GM18520 (cell line): ENCODE measurements around the gene C10orf120.

Experiments used
- ATAC-seq: cut with Tn5 transposase; IDR thresholded peaks from one replicate; pipeline ENCODE4 v1.9.1; 2021; ENCODE audit not compliant: unreplicated experiment

Gene C10orf120

DNA sequence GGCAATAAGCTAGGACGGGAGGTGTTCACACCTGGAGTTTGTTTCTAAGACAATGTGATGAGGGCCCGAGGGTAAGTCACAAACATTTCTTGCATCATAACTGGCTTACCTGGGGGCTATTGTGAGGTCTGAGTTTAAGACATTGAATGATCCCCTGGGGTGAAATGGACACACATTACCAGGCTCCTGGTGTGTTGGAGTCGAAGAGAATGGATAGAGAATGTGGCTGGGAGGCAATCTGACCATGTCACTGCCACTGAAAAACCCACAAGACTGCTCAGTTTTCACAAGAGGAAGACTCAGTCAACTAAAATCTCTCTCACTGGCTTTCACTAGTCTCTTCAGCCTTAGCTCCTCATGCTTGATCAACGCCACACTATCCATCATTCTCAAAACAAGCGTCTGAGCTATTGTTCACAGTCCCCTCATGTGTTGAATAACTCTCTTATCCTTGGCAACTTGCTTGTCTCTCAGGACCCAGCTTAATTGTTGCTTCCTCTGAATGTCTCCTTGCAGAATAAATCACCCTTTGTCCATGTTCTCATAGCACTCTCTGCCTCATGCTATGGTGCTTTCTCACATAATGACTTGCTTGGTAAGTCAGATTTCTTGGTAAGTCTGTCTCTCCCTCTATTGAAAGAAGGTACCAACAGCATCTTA lies at the start of gene C10orf120:
Gene C10orf120, minus strand, starts transcription at position 51 of the 660 bp plus-strand sequence. CDS start 56 bp downstream, outside the sequence.
- ATAC-seq: no peak

DNA sequence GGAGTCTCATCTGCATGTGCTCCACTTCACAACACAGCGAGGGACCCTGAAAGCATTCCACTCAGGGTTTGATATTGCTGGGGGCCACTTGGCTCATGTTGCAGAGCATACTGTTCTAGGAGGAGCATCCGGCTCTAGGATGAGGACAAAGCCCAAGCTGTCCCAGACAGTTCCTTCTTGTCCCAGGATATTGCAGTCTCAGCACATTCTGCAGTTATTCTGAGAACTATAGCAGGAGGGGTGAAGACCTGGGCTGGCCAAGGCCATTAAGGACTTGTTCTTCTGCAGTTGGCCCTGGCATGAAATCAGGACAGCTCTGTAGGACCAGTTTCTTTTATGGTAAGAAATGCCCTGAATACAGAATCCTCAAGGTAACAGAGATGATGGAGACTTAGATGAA lies 48.9 kb upstream of the C10orf120 start:
- ATAC-seq: no peak

DNA sequence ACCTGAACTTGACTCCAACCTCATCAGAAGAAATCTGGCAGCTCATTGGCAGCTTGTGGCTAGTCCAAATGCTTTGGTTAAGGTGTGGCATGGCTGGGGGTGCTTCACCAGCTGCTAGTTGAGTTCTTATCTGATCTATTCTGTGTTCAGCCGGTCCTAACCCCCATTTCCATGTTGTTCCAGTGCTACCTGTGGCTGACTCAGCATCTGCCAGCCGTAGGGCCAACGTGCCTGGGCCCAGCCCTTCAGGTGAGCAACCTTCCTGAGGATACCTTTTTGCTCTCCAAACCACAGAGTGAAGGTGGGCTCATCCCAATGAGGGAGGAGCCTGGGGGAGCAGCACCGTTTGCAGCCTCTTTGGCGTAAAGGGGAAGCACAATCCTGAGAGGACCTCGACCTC lies 46.8 kb upstream of the C10orf120 start:
- no peak for ATAC-seq

DNA sequence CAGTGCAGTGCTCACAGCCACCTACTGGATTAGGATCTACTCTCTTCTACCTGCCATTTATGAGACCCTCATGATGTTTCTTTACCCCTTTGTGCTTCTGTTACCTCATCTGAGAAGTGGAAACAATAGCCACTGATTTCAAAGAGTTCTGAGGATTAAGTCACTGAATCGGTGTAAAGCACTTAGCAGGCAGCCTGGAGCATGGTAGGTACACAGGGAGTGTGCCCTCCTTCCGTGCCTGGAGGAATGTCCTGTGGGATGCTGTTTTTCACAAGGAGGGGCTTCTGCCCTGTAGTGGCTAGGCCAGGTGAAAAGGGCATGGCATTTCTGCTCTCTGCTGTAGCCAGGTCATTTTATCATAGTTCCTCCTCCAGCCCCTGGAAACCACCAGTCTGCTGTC lies 44.6 kb upstream of the C10orf120 start:
- no peak for ATAC-seq

DNA sequence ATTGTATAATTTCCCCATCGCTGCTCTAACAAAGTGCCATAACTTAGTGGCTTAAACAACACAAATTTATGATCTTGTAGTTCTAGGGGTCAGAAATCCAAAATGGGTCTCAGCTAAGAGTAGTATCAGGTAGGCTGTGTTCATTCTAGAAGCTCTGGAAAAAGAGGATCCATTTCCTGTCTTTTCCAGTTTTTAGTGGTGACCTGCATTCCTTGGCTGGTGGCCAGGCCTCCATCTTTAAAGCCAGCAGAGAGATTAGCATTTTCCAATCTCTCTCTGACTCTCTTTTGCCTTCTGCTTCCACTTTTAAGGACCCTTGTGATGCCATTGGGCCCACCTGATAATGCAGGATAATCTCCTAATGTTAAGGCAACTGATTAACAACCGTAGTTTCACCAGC lies 41.0 kb upstream of the C10orf120 start:
- no peak for ATAC-seq

DNA sequence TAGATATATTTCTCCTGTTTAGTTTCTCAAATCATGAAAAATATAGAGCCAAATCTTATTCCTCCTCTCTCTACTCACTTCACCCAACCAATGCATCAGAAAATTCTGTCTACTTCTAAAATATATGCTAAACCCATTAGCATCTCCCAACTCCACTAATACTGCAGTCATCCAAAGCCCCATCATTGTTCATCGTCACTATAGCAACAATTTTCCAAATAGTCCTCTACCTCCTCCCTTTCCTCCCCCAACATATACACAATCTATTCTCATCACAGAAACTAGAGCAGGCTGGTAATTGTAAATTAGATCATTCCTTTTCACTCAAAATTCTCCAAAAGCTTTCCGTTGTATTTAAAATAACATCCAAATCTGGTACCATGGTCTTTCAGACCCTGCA lies 38.4 kb upstream of the C10orf120 start:
- no peak for ATAC-seq

DNA sequence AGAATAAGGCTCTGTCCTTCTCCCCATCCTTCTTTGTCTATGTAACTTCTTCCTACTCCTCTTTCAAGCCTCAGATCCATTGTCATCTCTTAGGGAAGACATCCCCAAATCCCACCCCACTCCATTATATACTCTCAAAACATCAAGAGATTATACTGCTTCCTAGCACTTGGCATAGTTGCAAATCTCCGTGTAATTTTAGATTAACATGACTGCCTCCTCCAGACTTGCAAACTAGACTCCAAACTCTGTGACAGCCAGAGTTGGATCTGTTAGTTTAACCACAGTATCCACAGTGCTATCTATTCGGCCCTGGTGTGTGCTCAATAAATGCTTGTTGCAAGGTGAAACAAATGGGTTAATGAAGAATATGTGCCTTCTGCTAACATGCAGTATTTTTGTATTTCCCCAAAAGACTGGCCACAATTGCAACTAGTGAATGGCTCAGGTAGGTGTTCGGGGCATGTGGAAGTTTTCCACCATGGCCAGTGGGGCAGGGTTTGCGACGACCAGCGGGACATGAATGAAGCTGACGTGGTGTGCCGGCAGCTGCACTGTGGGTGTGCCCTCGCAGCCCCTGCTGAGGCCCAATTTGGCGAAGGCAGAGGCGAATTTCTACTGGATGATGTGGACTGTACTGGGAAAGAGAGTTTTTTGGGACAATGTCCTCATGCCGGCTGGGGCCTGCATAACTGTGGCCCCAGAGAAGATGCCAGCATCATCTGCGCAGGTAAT lies 34.5 kb upstream of the C10orf120 start:
- ATAC-seq: no peak

DNA sequence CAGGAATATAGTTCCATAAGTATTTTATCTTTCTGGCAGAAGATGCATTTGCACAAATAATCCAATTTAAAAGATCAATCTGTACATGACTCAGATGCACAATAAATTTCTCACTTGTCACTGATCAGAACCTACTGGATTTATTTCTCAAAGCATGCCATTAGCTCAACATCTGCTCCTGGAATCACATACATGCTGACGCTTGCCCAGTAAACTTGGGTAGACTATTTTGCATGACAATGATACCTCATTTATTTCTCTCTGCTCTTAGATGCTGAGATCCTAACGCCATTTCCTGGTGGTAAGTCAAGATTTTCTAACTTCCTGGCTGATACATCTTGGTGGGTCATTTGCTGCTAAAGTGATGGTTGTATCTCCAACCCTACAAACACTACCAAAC lies 33.8 kb upstream of the C10orf120 start:
- no peak for ATAC-seq

DNA sequence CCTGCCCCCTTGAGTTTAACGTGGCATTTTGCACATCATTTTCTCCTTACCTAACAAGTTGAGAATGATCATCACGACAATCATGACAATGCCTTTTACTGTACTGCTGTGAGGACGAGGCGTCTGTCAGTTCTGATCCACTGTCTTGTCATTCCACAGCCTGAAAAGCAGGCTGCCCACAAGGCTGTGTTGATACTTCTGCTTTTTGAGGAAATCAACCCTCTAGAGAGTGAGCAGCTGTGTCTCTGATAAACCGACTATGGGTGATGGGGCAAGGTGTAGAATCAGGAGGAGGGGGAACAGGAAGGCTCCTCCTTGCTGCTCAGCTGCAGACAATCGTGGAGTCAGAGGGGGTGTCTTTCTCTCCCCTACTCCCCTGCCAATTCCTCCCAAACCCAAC lies 30.6 kb upstream of the C10orf120 start:
- ATAC-seq: no peak

DNA sequence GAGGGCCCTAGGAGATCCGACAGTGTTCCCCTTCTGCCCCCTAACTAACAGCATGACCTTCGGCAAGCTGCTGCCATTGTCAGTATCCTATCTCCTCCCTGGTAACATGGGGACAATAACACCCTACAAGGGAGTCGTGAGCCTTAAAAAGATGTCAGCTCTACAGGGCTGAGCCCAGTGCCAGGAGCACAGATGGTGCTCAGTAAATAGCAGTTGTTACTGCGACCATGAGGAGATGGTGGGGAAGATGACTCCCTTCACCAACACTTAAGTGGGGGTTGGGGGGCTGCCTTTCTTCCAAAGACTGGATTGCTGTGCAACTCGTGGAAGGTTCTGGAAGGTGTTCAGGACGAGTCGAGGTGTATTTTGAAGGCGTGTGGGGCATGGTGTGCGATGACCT lies 29.5 kb upstream of the C10orf120 start:
- no peak for ATAC-seq

DNA sequence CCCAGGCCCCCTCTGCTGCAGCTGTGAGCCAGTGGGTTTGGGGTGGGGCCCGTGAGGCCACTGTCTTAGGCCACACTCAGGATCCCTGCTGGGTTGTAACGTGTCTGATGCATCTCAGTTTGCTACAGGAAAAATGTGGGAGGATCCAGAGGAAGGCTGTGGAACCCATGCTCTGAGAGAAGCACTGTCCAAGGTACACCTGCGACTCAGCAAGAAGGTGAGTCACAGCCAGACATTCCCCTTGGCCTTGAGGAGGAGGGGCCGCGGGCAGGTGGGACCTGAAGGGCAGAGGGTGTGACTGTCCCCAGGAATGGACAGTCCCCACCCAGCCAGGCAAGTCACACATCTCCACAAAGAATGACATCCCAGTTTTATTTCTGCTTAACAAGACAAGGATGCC lies 27.8 kb upstream of the C10orf120 start:
- ATAC-seq: no peak

DNA sequence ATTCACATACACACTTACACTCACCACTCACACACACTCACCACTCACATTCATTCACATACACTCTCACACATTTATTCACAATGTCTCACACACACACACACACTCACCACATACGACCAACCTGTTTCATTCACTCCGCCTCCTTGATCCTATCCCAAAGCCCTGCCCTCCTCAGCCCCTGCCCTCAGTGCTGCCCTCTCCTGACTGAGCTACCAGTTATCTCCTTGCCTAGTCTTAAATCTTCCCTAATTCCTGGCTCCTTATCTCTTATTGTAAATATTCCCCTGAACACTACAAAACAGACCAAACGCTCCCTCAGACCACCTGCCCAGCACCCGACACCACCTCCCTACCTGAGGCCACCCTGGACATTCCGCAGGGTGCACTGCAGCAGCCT lies 26.1 kb upstream of the C10orf120 start:
- no peak for ATAC-seq

DNA sequence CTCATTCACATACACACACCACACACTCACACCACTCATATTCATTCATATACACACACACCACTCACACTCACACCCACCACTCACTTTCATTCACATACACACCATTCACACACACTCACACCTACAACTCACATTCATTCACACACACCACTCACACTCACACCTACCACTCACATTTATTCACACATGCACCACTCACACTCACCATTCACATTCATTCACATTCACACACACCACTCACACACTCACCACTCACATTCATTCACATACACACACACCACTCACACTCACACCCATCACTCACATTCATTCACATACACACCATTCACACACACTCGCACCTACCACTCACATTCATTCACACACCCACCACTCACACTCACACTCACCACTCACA lies 25.4 kb upstream of the C10orf120 start:
- ATAC-seq: no peak

DNA sequence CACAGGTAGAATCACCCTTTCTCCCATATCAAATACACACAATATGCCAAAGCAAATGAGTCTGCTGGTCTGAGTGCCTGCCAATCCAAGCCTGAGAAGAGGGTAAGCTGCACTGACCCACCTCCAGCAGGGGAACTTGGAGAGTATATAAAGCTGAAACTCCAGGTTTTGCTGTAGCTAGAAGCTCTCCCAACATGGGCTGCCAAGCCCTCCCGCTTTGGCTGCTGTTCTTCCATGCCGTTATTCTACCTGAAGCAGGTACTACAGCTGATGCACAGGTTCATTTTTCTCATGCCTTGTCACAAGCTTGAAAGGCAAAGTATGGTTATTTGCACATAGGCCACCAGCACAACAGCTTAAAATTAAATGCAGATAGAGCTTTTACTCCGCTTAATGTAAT lies 21.5 kb upstream of the C10orf120 start:
- ATAC-seq: no peak

DNA sequence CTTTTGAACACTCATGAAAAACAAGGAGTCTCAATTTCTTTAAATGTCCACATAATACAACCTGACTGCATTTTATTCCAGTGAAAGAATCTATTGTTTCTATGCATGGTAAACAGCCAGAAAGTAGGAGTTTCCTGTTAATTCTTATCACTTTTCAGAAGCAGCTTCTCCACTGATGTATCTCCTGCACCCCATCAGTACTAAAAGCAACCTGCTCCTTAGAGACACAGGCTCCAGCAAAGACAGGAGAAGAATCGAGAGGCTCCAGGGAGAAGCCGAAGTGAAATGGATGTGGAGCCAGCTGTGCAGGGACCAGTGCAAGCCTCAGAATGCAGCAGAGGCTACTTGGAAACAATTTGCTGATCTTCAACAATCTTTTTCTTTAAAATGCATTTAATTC lies 16.4 kb upstream of the C10orf120 start:
- ATAC-seq: no peak

DNA sequence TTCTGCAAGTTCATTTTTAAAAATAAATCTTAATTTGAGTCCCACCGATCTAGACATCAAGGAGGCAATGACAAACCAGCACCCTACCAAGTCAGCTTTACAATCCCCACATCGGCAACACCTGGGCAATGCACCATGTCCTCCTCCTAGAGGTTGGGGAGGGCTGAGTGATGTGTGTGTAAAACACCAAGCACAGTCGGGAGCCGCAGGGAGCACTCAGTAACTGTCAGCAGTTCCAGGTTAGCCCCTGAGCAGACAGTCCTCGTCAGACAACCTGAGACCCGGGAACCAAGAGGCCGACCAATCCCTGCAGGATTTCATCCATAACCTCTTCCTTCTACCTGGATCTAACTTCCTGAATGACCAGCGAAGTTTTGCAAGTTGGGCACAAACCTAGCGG lies 15.9 kb upstream of the C10orf120 start:
- ATAC-seq: no peak

DNA sequence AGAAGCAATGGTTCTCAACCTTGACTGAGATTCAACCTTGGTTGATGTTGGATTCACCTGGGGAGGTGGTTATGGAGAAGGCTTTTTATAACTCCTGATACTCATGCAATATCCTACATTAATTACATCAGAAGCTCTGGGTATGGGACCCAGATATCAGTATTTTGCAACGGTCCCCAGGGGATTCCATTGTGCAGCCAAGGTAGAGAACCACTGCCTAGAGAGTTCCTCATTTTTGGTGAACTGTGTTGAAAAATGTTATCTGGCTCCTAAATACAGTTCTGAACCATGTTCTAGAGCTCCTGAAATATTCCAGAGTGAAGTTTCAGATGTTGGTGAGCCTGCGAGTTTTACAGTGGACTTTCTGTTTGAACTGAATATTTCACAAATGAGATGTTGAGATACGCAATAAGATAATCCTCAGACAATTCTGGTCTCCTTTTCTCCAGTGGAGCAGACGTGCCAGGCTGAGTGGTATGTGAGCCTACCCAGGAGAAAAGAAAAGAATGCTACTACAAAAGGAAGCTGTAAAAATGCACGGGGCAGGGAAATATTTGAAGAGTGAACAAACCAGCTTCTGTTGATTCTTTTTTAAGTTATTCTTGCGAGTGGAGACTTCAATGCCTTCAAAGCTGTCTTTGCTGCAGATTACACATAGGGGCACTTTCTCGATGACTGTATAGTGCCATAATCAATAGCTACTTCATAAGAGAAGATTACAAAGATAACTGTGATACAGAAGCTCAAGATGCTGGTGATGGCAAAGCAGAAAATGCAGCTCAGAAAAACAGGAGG lies 13.6 kb upstream of the C10orf120 start:
- no peak for ATAC-seq

DNA sequence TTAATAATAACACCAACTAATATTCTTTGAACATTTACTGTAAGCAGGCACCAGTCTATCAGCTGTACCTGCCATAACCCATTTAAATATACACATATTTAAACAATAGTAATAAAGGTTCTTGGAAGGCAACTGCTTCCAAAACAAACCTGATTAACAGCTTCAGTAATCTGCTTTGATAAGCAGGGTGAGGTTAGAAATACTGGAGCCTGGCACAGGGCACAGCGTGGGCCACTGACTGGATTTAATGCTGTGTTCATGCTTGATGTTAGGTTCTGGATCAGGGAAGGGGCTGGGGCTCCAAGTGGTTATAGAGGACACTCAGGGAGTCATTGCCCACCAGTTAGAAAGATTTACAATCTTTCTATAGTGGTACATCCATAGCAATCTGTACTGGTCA lies 10.9 kb upstream of the C10orf120 start:
- ATAC-seq: no peak

DNA sequence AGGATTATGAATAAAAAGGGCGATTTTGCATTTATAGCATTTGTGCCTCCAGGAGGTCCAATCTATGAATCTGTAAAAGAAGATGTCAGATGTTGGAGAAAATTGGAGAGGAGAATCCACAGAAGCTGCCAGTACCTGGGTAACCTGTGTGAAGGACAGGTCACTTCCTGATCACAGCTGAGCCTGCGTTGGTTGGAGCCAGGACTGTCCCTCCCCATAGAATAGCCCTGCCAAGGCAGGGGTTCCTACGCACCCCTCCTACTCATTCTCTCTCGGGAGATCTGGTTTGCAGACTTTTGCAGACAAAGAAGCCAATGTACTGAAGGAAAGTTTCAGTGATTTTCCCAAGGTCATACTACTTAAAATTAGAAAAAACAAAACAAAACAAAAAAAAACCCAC lies 10.3 kb upstream of the C10orf120 start:
- no peak for ATAC-seq

DNA sequence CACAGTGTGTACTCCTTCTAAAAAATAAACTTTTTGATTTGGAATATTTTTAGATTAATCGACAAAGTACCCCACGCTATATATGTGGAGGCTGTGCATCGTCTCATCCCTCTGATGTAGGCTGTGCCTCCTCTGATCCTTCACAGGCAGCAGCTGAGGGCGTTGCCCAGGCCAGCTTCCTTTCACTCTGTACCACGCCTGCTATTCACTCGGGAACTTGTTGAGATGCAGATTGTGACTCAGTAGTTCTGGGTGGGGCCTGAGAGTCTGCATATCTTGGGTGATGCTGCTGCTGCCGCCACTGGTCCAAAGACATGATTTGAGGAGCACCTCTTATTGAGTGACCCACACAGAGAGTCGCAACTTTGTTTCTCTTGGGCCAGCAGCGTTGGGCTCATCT lies 7.9 kb upstream of the C10orf120 start:
- no peak for ATAC-seq

DNA sequence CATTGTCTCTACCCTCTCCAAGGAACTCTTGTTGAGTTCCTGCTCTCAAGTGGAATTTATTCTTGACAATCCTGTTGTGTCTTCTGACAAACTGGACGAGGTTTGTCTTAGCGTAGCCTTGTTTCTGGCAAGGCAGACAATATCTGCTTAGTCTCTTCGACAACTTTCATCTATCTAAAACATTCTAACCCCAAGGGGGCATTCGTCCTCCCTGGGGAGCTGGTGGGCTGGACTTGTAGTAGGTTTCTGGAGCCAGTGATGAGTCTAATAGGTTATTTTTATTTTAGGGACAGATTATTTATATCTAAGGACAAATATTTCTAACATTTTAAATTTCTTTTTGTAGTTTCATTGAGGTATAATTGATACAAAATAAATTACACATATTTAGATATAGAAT lies 7.3 kb upstream of the C10orf120 start:
- no peak for ATAC-seq

DNA sequence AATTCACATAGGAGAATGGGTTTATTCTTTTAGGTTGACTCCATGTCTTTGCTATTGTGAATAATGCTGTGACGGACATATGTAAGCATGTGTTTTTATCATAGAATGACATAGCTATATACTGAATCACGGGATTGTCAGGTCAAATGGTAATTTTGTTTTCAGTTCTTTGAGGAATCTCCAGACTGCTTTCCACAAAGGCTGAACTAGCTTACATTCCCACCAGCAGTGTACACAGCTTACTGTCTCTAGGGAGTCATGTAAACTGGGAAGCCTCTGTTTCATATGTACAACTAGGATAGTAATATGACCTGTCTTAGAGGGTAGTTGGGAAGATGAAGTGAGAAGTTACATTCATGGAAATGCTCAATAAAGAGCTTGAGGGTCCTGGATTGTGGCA lies 6.8 kb upstream of the C10orf120 start:
- no peak for ATAC-seq
